Fibroblast of gingiva (primary cell): ENCODE measurements around the gene AMOTL1.
A peak's percentile ranks its signal among the peaks of the same experiment; 100 is the strongest.

Experiments used
- DNase-seq: peaks from one replicate; pipeline ENCODE4 v3.0.0-alpha.2; 2011; ENCODE audit warnings: low read depth

The AMOTL1 gene

DNA sequence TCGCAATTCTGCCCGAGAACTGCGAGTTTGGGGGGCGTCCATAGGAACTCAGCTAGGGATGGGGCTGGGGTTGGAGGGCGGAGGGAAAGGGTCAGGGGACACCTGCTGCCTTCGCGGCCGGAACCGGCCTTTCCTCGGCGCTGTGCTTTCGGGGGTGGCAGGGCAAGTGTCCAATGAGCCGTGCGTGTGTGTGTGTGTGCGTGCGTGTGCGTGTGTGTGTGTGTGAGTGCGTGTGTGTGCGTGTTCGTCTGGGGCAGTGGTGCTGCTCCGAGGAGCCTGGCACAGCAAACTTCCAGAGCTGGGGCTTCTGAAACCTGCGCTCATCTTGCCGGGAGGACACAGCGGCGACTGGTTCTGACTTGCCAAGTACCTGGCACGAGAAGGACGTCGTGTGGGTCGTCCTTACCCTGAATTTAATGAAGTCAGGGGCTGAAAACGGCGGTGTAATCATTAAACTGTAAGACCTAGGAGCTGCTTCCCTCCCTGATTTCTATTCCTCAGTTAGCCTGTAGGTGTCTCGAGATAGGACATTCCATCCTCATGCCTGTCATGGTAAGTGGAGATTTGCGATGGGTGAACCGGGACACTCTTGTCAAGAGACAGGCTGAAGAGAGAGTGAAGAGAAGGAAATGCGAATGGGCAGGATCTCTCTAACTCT, 27.0 kb upstream of the AMOTL1 start:
- DNase-seq: peak; percentile 49

DNA sequence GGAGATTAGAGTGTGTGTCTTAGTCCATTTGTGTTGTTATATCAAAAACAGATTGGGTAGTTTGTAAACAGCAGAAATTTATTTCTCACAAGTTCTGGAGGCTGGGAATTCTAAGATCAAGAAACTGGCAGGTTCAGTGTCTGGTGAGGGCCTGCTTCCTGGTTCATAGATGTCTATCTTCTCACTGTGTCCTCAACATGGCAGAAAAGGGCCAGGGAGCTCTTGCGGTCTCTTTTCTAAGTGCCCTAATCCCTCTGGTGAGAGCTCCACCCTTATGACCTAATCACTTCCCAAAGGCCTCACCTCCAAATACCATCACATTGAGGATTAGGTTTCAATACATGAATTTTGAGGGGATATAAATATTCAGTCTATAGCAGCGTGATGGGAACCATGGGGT, 25.5 kb upstream of the AMOTL1 start:
- DNase-seq: no peak

DNA sequence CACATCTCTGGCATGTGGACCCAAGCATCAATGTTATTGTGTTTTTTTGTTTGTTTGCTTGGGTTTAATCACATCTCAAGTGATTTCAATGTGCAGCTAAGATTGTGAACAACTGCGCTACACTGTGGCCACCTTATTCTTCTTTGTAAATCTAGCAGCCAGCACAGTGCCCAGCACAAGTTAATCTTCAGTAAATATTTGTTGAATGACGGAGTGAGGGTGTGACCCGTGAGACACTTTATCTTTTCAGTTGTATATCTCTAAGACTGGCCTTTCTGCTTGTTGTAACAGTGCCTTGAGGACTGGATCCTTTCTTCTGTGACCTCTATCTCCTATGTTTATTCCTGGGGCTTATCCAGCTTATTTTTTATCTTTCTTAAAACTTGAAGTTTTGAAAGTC, 21.4 kb upstream of the AMOTL1 start:
- no peak for DNase-seq

DNA sequence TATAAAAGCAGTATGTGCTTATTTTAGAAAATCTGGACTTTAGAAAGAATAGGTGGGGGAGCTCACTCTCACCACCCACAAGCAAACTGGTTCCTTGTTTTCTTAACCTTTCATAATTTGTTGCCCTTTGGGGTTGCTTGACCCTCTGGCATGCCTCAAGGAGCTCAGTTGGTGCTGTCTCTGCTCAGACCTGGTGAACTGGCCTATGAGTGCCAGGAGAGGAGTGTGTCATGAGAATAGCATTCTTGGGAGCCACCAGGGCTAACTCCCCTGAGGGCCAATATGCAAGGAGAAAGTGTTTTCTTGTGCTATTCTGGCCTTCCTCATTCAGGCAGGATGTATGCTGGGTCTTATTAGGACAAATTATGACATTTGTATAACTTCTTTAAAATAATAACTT, 21.0 kb upstream of the AMOTL1 start:
- peak; percentile 35 for DNase-seq

DNA sequence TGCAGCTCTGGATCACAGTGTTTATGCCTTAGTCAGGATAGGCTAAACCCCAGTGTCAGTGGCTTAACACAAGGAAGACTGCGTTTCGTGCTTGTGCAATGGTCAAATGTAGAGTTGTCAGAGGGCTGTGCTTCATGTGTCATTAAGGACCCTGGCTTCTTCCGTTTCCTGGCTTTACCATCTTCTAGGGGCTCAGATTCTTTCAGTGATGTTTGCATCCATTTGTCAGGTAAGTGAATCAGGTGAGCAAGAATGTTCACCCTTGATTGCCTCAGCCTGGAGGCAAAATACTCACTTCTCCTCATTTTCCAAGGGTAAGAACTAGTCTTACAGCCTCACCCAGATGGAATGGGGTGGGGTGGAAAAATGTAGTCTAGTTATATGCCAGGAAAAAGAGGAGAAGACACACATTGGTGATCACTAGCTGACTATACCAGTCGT, 20.5 kb upstream of the AMOTL1 start:
- no peak for DNase-seq

DNA sequence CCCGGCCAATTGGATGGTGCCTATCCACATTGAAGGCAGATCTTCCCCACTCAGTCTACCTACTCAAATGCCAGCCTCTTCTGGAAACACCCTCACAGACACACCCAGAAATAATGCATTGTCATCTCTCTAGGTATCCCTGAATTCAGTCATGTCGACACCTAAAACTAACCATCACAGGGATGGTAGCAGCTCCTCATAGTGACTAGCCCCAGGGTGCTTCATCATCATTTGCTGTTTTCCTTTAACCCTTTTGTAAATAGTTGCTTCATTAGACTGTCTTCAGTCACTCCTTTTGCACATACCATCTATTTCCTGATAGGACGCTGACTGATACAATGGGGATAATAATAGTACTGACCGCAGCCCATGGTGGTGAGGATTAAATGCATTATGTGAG, 18.8 kb upstream of the AMOTL1 start:
- DNase-seq: no peak

DNA sequence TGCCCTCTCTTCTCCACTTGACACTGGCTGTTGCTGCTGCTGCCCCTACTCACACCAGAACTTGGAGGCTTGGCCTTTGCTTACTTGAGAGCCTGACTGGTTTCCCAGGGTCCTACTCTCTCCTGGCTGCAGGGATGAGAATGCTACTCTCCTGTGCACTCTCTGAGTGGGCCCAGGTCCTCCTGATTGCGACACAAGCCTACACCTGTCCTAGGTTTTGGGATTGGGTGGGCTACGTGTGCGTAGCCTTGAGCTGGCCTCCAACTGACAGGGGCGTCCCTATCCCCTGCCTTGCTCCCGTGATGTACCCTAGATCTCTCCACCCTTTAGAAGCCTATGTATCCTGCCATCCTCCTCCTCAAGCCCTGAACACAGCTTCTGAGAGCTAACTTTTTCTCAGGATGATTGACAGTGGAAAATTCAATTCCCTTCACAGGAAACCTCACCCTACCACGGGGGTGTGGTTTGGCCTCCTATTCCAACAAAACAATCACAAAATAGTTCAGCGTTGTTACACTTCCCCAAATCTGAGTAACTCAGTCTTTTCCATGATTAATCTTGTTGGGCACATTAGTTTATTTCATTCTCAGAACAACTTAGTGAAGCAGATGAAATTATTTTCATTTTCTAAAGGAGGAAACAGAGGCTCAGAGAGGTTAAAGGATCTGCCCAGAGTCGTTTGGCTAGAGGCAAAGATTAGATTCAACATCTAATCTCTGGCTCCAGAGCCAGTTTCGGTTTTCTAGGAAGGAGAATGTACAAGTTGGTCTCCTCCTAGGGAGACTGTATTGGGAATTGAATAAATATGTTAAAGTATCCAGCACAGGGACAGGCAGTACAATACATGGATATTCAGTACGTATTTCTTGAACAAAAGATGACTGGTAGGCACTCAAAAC, 17.6 kb upstream of the AMOTL1 start:
- no peak for DNase-seq

DNA sequence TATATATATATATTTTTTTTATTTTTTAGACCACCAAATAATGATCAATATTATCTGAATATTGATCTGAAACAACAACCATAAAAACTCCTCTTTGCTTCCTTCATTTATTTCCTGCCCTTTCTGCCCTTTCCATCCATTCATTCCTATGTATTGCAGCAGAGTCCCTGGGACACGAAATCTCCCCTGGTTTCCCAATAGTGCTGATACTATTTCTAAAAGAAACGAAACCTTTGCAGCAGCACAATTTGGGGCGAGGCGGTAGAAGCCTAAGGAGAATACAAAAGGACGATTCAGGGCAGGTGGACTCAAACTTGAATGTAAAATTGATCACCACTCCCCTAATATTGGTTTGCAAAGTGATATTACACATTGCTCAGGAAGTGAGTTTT, 16.9 kb upstream of the AMOTL1 start:
- peak; percentile 54 for DNase-seq

DNA sequence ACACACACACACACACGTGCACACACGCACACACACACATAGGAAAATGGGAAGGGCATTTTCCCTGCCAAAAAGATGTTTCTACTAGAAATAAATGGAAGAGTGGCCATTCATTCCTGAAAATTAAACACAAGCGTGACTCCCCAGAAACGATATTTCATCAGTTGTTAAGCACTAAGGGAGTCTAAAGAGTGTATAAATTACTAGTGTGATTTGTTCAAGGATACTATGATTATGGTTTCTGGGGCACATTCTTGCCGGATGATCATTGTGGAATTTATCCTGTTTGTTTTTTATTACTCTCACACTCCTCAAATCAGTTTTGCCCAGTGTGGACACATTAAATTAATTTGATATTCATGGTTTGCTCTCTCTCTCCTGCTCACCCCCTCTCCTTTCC, 16.4 kb upstream of the AMOTL1 start:
- DNase-seq: peak; percentile 37

DNA sequence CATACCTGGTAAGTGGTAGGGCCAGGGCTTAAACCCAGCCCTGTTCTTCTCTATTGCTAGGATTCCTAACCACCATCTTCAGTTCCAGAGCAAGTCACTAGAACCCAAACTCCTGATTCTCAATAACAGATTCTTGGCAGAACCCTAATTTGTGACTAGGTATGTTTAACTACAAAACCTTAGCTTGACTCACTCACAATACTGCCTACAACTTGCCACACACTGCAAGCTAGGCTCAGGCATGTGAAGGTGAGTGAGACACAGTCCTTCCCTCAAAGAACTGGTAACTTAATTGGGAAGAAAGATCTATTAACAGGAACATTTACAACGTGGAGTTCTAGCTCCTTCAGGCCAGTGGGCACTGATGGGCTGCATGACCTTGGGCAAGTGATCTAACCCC, 14.5 kb upstream of the AMOTL1 start:
- DNase-seq: no peak

DNA sequence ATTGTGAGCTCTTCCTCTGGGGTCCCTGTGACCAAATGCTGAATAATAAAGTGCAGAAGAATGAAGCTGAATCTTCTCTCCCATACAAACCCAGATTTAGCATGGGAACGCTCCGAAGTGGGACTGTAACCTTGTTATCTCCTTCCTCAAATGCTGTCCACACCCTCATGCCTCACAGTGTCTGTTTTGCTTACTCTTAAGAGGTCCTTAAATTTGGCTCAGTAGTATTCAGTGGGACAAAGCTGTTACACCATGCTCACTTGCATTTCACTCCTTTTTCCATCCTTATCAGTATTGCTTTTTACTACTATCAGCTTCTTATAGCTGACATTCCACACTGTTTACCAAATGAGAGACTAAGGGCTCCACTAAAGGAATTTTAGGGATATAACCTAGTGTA, 13.8 kb upstream of the AMOTL1 start:
- DNase-seq: no peak

DNA sequence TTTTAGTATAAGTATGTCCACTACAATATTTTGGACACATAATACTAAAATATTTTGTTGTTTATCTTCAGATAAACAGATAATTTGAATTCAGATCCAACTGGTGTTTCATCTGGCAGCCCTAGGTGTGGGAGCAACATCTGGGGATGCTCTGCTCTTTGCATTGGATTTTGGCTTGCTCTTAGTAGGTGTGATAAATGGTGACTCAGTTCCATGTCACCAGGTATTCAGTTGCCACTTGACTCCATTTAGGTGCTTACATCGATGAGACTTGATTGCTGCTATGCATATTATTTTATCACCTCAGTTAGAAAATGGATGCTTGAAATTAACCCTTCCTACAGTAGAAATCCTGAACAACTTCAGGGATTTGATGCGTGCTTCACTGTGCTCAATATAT, 13.3 kb upstream of the AMOTL1 start:
- DNase-seq: no peak

DNA sequence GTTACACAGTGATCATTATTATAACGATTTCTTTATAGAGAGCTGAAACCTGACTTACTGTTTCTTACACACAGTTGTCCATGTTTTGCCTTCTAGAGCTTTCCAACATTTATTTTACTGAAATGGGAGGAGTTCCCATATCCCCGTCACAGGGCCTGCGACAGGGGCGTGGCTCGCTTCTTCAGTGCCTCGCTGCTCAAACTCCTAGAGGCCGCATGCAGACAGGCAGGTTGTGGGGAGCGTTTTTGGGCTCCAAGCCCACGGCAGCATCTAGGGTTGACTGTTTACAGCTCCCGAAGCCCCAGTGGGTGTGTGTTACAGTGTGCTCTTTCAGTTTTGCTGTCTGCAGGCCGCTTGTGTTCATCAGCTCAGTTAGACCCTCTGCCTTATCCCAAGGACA, 12.7 kb upstream of the AMOTL1 start:
- DNase-seq: no peak

DNA sequence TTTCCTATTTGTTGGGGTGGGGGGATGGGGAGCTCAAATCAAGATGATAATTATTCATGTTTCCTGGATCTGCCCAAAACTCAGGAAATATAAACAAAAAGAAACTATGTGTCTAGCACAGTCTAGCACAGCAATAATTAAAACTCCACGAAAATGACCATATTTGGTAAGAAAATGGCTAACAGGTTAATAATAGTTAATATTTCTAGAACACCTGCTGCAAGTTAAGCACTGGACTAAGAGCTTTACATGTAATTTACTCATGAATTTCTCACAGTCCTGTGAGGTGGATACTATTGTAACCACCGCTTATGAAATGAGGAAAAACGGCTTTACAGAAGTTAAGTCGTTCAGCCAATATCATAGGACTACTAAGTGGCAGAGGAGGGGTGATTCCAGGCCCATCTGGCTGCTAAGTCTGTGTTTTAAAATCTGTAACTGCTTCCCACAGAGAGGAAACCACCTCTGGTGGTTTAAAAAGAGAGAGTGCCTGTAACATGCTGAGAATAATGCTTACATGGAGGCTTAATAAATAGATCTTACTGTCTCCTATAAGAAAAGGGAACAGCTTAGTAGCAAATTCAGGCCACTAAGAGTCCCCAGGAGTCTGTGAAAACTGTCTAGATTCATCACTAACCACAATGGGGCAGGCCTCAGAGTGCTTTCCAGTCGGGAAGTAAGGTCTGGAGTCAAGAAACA, 11.0 kb upstream of the AMOTL1 start:
- DNase-seq: no peak

DNA sequence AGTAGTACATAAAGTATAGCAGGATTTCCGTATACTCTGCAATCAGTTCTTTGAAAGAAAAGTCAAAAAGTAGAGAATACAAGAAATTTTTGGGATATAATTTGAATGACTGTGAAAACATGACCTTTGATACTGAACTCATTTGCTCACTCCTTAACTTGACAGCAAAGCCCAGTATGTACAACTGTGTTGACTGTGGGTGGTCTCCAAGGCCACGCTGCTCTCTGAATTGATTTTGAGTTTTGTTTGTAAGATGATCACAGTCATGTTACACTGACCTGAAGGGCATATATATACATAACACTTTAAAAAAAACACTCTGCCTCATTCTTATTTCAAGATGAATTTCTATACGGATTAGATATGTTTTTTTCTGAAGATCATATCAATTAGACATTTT, 9.5 kb upstream of the AMOTL1 start:
- DNase-seq: no peak

DNA sequence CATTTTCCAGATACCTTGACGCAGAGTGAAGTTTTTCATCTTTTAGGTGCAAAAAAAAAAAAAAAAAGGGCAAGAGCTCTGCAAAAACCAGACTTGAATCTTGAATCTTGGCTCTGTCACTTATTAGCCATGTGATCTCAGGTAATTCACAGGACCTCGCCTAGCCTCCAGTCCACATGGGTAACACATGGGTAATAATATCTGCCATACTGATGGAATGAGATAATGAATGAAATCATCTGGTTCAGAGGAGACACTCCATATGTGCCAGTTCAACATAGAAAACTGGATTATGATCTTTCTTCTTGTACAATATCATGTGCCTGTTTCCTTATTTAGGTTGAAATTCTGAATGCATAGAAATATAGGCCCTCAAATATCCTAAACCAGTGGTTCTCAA, 8.6 kb upstream of the AMOTL1 start:
- no peak for DNase-seq

DNA sequence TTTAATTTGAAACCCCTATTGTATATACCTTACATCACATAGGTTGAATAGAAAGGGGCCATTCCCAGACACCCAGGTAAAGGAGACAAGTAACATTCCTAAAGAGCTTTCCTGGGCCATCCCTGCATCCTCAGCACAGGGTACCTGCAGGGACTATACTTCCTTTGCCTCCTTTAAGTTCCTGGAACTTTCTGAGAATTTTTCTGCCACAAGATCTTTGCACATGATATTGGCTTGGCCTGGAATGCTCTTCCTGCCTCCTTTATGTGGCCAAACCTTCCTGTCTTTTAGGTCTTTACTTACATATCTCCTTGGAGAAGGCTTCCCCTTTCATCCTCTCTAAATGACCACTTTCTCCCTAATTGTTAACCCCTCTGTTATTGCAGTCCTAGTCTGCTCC, 7.9 kb upstream of the AMOTL1 start:
- no peak for DNase-seq

DNA sequence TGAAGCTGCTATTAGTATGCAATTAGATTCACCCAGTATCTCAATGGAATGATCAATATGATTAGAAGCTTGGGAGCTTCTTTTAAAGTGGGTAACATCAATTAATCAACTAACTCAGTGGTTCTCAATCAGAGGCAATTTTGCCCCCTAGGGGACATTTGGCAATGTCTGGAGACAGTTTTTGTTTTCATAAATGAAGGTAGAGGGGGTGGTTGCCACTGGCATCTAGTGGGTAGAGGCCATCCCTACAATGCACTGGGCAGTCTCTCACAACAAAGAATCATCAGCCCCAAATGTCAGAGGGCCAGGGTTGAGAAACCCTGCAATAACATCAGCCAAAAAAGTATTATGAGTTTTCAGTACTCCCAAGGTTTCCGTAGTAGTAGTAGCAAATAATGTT, 5.9 kb upstream of the AMOTL1 start:
- peak; percentile 61 for DNase-seq

DNA sequence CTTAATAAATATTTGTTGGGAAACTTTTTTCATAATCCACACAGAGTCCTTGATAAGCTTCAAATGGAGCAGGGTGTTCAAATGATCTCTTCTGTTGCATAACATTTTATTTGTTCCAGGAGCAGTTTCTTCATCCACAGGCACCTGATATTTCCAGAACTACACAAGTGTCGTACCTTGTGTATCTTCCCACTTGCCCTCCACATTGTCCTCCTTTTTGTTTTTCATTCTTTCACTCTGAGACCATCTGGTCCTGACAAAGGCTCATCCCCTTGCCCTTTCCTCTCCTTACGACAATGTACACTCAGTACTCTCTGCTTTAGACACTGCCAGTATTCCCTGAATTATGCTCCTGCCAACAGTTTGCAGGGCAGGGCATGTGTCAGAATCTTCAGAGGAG, 5.2 kb upstream of the AMOTL1 start:
- DNase-seq: no peak

DNA sequence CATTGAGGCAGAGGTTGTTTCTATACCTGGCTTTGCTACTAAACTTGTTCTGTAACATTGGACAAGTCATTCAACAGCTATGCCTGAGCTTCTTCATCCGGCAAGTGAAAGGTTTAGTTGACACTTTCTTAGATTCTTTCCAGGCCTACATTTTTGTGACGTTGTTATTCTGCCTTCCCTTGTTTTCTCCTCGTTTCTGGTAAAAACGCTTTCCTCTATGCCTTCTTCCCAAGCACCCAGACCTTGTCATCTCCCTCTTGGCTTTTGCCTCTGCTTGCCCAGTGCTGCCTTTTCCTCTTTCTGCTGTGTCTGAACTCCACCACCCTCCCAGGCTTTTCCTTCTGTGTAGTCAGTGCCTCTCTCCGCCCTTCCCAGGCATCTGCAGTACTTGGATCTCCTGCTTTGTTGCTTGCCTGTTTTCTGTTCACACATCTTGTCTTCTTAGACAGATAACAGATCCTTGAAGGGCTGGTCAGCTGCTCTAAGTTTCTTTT, 1.4 kb upstream of the AMOTL1 start:
- no peak for DNase-seq

DNA sequence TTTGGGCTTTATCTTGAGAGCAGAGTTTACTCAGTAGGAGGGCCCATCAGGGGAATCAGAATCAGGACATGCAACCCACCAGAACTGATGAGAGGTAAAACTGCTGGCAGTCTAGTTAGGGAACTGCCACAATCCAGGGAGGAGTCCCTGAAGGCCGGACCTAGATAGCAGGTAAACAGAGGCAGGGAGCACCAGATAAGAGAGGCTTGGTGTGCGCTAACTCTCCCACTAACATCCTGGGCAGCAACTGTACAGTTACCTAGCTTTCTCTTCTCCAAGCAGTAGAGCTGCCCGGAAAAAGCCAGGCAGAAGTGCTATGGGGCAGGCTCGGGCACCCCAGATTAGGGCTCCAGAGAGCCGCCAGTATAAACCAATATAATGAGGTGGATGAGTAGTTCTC, 865 bp upstream of the AMOTL1 start:
- DNase-seq: no peak

DNA sequence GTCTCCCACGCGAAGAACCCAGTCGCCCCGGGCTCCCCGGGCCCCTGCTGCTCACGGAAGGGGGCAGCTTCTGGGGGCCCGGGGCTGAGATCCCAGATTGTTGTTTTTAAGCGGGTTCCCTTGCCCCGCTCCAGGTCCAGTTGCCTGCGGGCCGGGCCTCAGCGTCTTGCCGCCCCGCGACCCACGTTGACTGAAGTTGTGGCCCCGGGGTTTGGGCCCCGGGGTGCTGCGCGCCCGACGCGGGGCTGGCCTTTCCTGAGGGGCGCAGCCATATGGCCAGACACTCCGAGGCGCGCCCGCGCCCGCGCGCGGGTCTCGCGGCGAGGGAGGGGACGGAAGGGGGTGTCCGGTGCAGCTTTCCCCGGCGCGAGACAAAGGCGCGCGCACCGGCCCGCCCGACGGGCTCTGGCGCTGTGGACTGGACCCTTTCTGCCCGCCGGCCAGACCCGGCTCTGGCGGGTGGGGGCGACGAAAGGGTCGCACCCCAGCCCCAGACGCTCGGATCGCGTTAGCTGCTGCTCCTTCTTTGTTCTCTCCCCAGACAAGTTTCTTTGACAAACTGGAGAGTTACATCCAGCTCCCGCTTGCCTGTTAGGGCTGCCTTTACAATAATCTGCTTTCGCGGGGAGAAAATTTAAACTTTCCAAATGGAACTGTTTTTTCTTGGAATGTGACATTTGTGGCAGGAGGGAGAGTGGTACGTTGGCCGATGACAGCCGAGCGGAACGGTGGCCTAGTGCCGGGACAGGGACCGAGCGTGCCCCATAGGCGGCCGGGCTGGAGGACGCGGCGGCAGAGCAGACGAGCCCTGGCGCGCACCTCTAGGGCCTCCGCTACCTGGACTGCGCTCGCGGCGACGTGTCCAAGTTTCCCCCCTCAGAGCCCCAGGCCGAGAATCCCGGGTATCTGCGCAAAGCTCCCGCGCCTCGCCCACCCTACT, 716 bp downstream of the AMOTL1 start:
- peak; percentile 38 for DNase-seq
